ENCODE measurements around the gene RGL3.
"Not testable (repeated sequence)": the region's sequence is repeated elsewhere in the genome, so short reads cannot be mapped to it uniquely, and the experiment has no call there.

RGL3 gene

DNA sequence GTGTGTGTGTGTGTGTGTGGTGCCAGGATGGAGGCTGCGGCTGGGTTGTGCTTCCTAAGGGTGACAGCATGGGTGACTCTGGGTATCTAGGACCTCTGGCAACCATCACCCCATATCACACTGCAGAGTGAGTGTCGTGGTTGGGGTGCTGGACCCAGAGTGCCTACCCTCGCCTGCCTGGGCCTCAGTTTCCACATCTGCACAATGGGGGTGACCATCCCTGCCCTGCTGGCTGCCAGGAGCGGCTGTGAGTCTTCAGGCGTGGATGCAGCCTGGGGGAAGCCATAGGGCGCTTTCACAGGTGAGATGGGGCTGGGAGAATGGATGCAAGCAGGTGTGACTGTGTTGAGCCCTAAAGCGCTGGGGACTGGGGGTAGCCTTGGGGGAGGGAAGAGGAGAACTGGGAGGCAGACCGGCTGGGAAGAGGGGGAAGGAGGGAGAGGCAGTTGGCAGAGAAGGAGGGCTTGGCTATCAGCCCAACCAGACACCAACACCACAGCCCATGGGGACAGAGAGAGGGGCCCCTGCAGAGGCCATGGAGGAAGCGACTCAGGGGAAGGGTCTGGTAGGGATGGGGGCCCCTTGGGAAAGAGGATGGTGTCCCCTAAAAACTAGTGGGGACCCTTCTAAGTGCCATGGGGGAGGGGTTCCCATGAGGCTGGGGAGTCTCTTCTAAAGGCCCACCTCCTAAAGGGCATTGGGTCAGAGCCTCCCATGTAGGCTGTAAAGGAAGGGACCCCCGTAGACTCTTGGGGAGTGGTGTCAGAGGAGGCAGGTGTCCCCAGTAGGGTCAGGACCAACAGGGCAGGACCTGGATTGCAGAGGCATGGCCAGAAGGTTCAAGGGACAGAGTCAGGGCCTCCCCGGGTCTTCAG is 62.2 kb downstream of the RGL3 start:
- H3K4me3 ChIP-seq (ENCODE audit: low read length) = no peak overlapping the region
- TF ChIP-seq ZNF274 (IDR thresholded peaks at IDR 0.05; ENCODE audit: low read depth, low read length) = no peak

DNA sequence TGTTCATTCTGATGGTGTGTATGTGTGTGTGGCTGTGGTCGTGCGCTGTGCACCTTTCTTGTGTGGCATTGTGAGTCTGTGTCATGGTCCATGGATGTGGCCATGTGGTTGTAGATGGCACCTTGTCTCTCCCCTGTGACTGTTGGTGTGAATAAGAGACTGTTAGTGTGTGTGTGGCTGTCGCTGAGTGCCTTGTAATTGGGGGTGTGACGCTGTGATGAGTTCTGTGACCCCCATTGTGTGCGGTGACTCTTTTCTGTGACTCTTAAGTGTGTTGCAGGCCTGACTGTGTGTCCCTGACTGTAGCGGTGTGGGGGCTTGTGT is 63.1 kb downstream of the RGL3 start:
- no peak for TF ChIP-seq ZNF274 (IDR thresholded peaks at IDR 0.05; ENCODE audit: low read depth, low read length)

DNA sequence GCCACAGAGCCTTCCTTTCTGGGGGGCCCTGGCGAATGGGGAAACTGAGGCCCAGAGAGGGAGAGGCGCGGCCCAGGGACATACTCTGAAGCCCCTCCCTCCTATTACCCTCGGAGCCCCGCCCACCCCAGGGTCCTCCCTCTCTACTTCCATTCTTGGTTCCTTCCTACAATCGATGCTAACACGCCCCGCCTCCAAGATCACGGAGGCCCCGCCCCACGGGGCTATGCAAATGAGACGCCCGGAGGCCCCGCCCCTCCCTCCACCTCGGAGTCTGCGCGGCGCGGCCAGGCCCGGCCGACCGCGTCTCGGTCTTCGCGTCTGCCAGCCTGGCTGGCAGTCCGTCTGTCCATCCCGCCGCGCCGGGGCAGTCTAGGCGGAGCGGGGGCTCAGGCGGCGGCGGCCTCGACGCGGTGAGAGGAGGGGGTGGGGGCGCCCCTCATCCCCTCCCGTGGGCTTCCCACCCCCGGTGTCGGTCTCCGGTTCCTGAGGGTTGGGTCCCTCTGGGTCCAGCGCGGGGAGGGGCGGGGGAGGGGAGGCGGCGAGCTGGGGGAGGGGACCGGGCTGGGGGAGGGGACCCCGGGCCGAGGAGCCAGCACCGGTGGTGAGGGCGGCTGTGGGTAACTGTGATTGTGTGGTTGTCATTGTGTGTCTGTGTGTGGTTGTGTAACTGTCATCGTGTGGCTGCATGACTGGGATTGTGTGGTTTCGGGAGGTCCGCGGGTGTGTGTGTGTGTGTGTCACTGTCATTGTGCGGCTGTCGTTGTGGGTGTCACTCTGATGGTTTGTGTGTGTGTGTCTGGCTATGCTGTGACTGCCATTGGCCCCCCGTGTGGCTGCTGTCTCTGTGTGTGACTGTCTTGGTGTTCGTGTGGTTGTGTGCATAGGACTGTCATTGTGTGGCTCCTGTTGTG is 63.7 kb downstream of the RGL3 start, which contains the start of gene PLPPR2:
Gene PLPPR2, plus strand, starts transcription at position 273 of the 914 bp plus-strand sequence. CDS start 2,242 bp downstream, outside the sequence.
- peak within 1 kb of the TSS; percentile 47; the same call in 1 of the 2 replicates for H3K4me3 ChIP-seq (ENCODE audit: low read length)
- TF ChIP-seq ZNF274 (IDR thresholded peaks at IDR 0.05; ENCODE audit: low read depth, low read length) = no peak

More for the DNA sequence above, 63.1 kb downstream of the RGL3 start:
- H3K4me3 ChIP-seq (ENCODE audit: low read length) = no peak overlapping the region; the same call in 1 of the 2 replicates

DNA sequence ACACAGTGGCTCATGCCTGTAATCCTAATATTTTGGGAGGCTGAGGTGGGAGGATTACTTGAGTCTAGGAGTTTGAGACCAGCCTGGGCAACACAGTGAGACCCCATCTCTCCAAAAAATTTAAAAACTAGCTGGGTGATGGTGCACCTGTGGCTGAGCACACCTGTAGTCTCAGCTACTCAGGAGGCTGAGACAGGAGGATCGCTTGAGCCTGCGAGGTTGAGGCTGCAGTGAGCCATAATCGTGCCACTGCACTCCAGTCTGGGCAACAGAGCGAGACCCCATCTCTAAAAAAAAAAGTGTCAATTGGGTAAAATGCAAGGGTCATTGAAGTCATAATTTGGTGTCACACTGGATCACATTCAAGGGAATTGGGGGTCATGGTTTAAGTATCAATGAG is 65.0 kb downstream of the RGL3 start:
- H3K4me3 ChIP-seq (ENCODE audit: low read length) = not testable (repeated sequence)

DNA sequence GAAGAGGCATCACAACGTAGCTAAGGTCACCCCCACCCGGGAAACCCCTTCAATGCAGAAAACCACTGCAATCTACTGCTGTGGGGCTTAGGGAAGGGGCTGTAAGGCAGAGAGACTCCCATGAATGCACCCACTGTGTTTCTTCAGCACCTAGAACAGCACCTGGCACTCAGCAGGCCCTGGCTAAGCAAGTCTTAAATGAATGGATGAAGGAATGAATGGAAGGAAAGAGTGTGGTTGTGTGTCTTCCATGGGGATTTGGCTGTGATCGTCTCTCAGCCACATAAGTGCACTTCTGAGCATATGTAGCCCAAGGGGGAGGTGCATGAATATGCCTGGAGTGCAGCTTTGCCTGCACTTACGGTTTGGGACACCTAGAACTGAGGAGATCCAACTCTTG is 69.9 kb downstream of the RGL3 start:
- no peak for TF ChIP-seq ZNF274 (IDR thresholded peaks at IDR 0.05; ENCODE audit: low read depth, low read length)

DNA sequence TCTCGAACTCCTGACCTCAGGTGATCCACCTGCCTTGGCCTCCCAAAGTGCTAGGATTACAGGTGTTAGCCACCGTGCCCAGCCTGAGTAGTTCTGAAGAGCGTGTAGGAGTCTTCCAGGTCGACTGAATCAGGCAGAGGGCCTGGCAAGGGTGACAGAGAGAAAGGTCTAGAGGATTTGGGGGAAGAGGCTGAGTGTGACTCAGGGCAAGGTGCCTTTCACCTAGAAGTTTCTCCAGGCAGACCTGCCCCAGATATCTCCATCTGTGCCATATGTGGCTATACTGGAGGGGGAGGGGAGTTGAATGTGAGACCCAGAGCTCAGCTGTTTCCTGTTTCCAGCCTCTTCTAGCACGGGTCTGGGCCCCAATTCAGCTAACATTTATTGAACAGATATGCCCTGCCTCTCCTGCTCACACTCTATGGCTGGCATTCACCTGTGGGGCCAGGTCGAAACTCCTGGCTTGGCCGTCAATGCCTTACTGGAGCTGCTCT is 71.5 kb downstream of the RGL3 start:
- TF ChIP-seq ZNF274 (IDR thresholded peaks at IDR 0.05; ENCODE audit: low read depth, low read length) = no peak
- H3K4me3 ChIP-seq (ENCODE audit: low read length) = no peak overlapping the region

More for the DNA sequence above, 69.9 kb downstream of the RGL3 start:
- no peak overlapping the region for H3K4me3 ChIP-seq (ENCODE audit: low read length)

DNA sequence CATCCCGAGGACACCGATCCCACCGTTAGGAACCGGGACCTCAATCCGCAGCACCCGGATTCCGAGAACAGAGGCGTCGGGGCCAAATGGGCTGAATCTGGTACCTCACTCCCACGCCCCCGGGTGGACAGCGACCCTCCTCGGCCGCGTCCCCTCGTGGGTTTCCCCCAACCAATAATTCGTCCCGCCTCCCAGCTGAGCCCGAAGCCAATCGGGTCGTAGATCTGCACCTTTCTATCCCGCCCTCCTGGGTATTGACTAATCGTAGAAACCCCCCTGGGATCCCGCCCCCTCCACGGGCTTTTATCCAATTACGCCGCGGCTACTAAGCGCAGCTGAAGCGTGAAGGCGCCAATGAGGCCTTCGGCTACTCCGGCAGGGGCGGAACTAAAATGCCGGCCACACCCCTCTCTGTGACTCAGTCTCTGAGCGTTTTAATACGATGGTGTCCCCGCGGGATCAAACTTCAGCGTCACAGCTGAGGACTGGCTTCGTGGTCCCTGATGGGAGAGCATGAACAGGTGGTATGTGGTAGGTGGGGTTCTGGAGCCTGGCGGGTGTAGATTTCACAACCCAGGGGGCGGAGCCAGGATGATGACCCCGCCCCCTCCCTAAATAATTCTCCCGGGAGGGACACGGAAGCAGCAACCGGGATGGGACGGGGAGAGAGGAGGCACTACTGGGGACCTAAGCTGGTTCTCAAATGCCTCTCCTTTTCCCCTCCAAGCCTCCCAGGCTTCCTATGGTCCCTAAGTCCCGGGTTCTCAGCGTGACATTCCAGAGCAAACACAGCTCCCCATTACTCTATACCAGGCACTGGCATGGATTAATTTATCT is 72.8 kb downstream of the RGL3 start, which contains the start of the genes CCDC159 and TMEM205:
Gene CCDC159, plus strand, starts transcription at position 416 of the 837 bp plus-strand sequence. Its CDS starts 88 bp downstream, at position 504.
Gene TMEM205, minus strand, starts transcription at position 165 of the 837 bp plus-strand sequence. CDS start 649 bp downstream, outside the sequence.
- H3K4me3 ChIP-seq (ENCODE audit: low read length) = peak within 1 kb of the TSS; percentile 74
- no peak for TF ChIP-seq ZNF274 (IDR thresholded peaks at IDR 0.05; ENCODE audit: low read depth, low read length)

DNA sequence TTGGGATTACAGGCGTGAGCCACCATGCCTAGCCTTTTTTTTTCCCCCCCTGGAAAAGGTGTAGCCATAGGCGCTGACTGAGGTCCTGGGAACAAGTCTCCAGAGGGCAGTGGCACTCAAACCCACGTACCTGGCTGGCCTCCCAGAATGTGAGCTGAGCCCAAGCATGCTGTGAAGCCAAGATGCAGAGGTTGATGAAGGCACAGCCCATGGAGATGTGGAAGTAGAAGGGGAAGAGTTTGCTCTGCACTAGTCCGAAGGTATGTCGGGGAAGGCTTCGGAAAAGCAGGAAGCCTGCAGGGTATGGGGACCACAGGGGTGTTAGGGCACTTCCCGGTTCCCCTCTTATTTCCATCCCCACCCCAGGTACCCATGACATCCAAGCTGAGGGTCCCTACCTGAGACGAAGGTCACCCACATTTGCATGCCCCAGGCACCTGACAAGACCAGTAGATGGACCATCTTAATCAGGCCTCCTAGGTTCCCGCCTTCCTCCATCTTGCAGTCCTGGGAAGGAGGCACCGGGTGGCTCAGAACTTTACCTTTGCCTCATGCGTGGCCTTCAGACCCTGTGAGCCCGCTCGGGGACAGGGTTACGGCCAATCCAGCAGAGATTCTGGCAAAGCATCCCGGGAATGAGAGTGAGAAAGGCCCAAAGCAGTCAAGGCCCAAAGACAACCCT is 73.9 kb downstream of the RGL3 start:
- no peak for TF ChIP-seq ZNF274 (IDR thresholded peaks at IDR 0.05; ENCODE audit: low read depth, low read length)
- peak overlapping the region; percentile 71 for H3K4me3 ChIP-seq (ENCODE audit: low read length)

Data from GM08714 (cell line).